Frontal cortex (tissue), 4 donors: Measurements from ENCODE around the gene TMEM91. TPM values are rescaled to one million over a fixed set of nuclear protein-coding genes. Genes with fewer than 3 reads are reported as not detected.
A peak's percentile ranks its signal among the peaks of the same experiment; 100 is the strongest.
"Not testable (repeated sequence)": the region's sequence is repeated elsewhere in the genome, so short reads cannot be mapped to it uniquely, and the experiment has no call there.

Experiments
- DNase-seq, 2 donors: peaks; one replicate each; pipeline ENCODE4 v3.0.0; 2012; ENCODE audit warnings: low spot score in 2 of 2
- FAIRE-seq: peaks from 2 replicates; lab custom pipeline; 2012; peaks lifted over from hg19 to GRCh38; lab: Jason Lieb, UNC
- total RNA-seq: library from RNA; depleted of rRNA; stranded (reverse); fragments of >200 nt; gene quantifications from one replicate; pipeline ENCODE4 v1.2.3, GENCODE V29; 2014
- donor health status: control.
- donor health status: control.
- donor health status: control.

Gene TMEM91
- total RNA-seq, 1 donor from 2014 or later = 6.5 TPM

GRCh38 chr19:41352609-41353465, 23.5 kb upstream of the TMEM91 start:
- DNase-seq = peak in 1 of 2 donors; percentile 66
- FAIRE-seq = no peak

- DNase-seq = peak; percentile 82 to 93
- FAIRE-seq = no peak
Measured at GRCh38 chr19:41353466-41354342, 22.6 kb upstream of the TMEM91 start, which contains the start of gene TGFB1. TGFB1 (minus strand) TSS chr19:41353922; CDS start chr19:41353044, 878 bp downstream.

GRCh38 chr19:41354343-41354953, 21.9 kb upstream of the TMEM91 start:
- FAIRE-seq (no peak), DNase-seq (no peak)

- DNase-seq (no peak), FAIRE-seq (no peak)
Measured at GRCh38 chr19:41355035-41355434, 21.3 kb upstream of the TMEM91 start.

- FAIRE-seq = no peak
- no peak for DNase-seq
Measured at GRCh38 chr19:41355802-41356201, 20.5 kb upstream of the TMEM91 start.

GRCh38 chr19:41356984-41357739, 19.2 kb upstream of the TMEM91 start:
- FAIRE-seq (no peak), DNase-seq (no peak)

GRCh38 chr19:41357746-41358145, 18.6 kb upstream of the TMEM91 start:
- FAIRE-seq = no peak

GRCh38 chr19:41359741-41360140, 16.6 kb upstream of the TMEM91 start:
- DNase-seq (no peak), FAIRE-seq (no peak)

More at GRCh38 chr19:41357746-41358145, 18.6 kb upstream of the TMEM91 start:
- DNase-seq = no peak

GRCh38 chr19:41362143-41362847, 14.0 kb upstream of the TMEM91 start:
- FAIRE-seq (no peak), DNase-seq (no peak)

- no peak for FAIRE-seq
- no peak for DNase-seq
Measured at GRCh38 chr19:41363371-41363752, 13.0 kb upstream of the TMEM91 start.

GRCh38 chr19:41363753-41364523, 12.4 kb upstream of the TMEM91 start, which contains the start of gene B9D2:
B9D2 (minus strand) TSS chr19:41364149; CDS start chr19:41363519, 630 bp downstream.
- FAIRE-seq (peak; percentile 49), DNase-seq (peak; percentile 90 to 96)

- no peak for FAIRE-seq
- DNase-seq = no peak
Measured at GRCh38 chr19:41364524-41365391, 11.6 kb upstream of the TMEM91 start.

GRCh38 chr19:41366089-41366488, 10.2 kb upstream of the TMEM91 start:
- DNase-seq (no peak), FAIRE-seq (no peak)

- FAIRE-seq (no peak), DNase-seq (no peak)
Measured at GRCh38 chr19:41367848-41368301, 8.5 kb upstream of the TMEM91 start.

GRCh38 chr19:41369769-41370168, 6.6 kb upstream of the TMEM91 start:
- FAIRE-seq = no peak
- DNase-seq = no peak

GRCh38 chr19:41371119-41371518, 5.2 kb upstream of the TMEM91 start:
- not testable (repeated sequence) for FAIRE-seq, DNase-seq

- FAIRE-seq (no peak), DNase-seq (no peak)
Measured at GRCh38 chr19:41371541-41371940, 4.8 kb upstream of the TMEM91 start.
